HL-60 (cell line): ENCODE results near the gene C15orf61.

Source experiments
- POLR2AphosphoS5 ChIP-seq: IDR thresholded peaks from 2 replicates; pipeline ENCODE4 v1.6.1; 2012; ENCODE audit warnings: low read depth
- TF ChIP-seq, protein P1 (sequence below): IDR thresholded peaks from one replicate; pipeline ENCODE4 v1.5.1; 2011; ENCODE audit warnings: low read length, control low read depth, inconsistent platforms; ENCODE audit not compliant: insufficient read depth

- TF ChIP-seq, protein P1, sequence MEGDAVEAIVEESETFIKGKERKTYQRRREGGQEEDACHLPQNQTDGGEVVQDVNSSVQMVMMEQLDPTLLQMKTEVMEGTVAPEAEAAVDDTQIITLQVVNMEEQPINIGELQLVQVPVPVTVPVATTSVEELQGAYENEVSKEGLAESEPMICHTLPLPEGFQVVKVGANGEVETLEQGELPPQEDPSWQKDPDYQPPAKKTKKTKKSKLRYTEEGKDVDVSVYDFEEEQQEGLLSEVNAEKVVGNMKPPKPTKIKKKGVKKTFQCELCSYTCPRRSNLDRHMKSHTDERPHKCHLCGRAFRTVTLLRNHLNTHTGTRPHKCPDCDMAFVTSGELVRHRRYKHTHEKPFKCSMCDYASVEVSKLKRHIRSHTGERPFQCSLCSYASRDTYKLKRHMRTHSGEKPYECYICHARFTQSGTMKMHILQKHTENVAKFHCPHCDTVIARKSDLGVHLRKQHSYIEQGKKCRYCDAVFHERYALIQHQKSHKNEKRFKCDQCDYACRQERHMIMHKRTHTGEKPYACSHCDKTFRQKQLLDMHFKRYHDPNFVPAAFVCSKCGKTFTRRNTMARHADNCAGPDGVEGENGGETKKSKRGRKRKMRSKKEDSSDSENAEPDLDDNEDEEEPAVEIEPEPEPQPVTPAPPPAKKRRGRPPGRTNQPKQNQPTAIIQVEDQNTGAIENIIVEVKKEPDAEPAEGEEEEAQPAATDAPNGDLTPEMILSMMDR: no peak
- TF ChIP-seq POLR2AphosphoS5: no peak
Measured at GRCh38 chr15:67534360-67534759, 13.4 kb downstream of the C15orf61 start.
